Type B pancreatic cell (in vitro differentiated cells): ENCODE measurements around the gene CREB5. TPM values are rescaled to one million over a fixed set of nuclear protein-coding genes. Genes with fewer than 3 reads are reported as not detected.

Experiments used
- DNase-seq: peaks from one replicate; pipeline ENCODE4 v3.0.0; 2021; ENCODE audit warnings: mixed read lengths; ENCODE audit not compliant: unreplicated experiment; ENCODE audit errors: extremely low spot score
- H3K27ac Mint-ChIP-seq: 2 replicates; pipeline ENCODE4 v1.8.0; 2021; ENCODE audit warnings: mild to moderate bottlenecking, mixed read lengths
- H3K27me3 Mint-ChIP-seq: 2 replicates; pipeline ENCODE4 v1.8.0; 2021; ENCODE audit warnings: mixed read lengths
- H3K36me3 Mint-ChIP-seq: 2 replicates; pipeline ENCODE4 v1.8.0; 2021; ENCODE audit warnings: mixed read lengths
- H3K4me1 Mint-ChIP-seq: one replicate; pipeline ENCODE4 v1.8.0; 2021; ENCODE audit warnings: mixed read lengths; ENCODE audit not compliant: unreplicated experiment
- H3K4me3 Mint-ChIP-seq: 2 replicates; pipeline ENCODE4 v1.8.0; 2021; ENCODE audit warnings: mild to moderate bottlenecking, mixed read lengths
- H3K9me3 Mint-ChIP-seq: 2 replicates; pipeline ENCODE4 v1.8.0; 2021; ENCODE audit warnings: mixed read lengths
- total RNA-seq: library from RNA; stranded (reverse); gene quantifications from 2 replicates; pipeline ENCODE4 v1.2.1, GENCODE V29; 2021; ENCODE audit warnings: low replicate concordance
- TF ChIP-seq, protein P1 (sequence below): fragments of 200-600 bp; sonication (generic); conservative IDR thresholded peaks from 2 replicates; pipeline ENCODE4 v1.5.0; 2021; ENCODE audit warnings: antibody characterized with exemption, mild to moderate bottlenecking

The CREB5 gene
- total RNA-seq, 1 donor from 2014 or later = 31.0 TPM

GRCh38 chr7:28661826-28662595, 249.7 kb downstream of the CREB5 start:
- no peak overlapping the region for H3K27ac Mint-ChIP-seq
- TF ChIP-seq, protein P1, sequence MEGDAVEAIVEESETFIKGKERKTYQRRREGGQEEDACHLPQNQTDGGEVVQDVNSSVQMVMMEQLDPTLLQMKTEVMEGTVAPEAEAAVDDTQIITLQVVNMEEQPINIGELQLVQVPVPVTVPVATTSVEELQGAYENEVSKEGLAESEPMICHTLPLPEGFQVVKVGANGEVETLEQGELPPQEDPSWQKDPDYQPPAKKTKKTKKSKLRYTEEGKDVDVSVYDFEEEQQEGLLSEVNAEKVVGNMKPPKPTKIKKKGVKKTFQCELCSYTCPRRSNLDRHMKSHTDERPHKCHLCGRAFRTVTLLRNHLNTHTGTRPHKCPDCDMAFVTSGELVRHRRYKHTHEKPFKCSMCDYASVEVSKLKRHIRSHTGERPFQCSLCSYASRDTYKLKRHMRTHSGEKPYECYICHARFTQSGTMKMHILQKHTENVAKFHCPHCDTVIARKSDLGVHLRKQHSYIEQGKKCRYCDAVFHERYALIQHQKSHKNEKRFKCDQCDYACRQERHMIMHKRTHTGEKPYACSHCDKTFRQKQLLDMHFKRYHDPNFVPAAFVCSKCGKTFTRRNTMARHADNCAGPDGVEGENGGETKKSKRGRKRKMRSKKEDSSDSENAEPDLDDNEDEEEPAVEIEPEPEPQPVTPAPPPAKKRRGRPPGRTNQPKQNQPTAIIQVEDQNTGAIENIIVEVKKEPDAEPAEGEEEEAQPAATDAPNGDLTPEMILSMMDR = no peak
- peaks cover 6% of the 10 kb centered on the region for H3K27me3 Mint-ChIP-seq
- H3K4me3 Mint-ChIP-seq = no peak overlapping the region
- DNase-seq = no peak
- H3K36me3 Mint-ChIP-seq = no peaks in the 10 kb centered on the region
- H3K4me1 Mint-ChIP-seq = peaks cover 5% of the 10 kb centered on the region
- H3K9me3 Mint-ChIP-seq = peaks cover 11% of the 10 kb centered on the region

GRCh38 chr7:28666154-28666553, 253.8 kb downstream of the CREB5 start:
- TF ChIP-seq, protein P1 = no peak
- Mint-ChIP-seq H3K27ac (no peak overlapping the region), H3K27me3 (peaks cover 6% of the 10 kb centered on the region), H3K36me3 (no peaks in the 10 kb centered on the region), H3K4me1 (peaks cover 4% of the 10 kb centered on the region), H3K4me3 (no peak overlapping the region), H3K9me3 (peaks cover 11% of the 10 kb centered on the region)
- no peak for DNase-seq

DNA sequence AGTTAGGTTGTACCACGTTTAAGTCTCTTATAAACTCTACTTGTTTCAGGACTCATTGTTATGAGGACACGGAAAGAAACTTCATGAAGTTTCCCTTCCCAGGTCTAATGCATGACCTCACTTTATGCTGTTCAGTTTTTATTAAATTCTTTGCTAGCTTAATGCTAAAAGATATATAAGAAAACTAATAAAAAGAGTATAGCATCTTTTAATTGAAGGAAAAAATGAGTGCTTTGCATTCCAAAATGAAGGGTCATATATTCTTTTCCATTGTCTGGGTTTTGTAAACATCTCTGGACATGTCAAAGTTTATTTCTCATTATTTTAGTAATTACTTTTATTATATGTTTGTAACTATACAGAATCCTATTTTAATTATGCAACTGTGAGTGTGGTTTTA, 255.8 kb downstream of the CREB5 start:
- Mint-ChIP-seq H3K9me3 (peaks cover 4% of the 10 kb centered on the region), H3K36me3 (no peaks in the 10 kb centered on the region), H3K4me1 (peaks cover 12% of the 10 kb centered on the region), H3K27ac (no peak overlapping the region), H3K27me3 (peaks cover 6% of the 10 kb centered on the region), H3K4me3 (no peak overlapping the region)
- DNase-seq = no peak
- TF ChIP-seq, protein P1 = no peak

DNA sequence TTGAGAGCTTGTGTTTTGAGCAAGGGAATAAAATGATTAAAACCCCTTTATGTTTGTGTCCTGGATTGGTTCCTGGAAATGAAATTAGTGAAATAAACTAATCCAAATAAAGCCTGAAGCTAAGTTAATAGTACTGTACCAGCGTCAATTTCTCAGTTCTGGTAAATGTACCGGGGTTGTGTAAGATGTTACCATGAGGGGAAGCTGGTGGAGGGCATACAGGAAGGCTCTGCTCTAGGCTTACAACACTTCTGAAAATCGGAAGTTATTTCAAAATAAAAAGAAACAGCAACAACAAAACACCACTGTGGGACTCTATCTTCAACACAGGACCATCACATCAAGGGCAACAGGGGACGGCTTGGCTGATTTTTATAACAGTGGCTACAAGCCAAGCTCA, 257.0 kb downstream of the CREB5 start:
- Mint-ChIP-seq H3K9me3 (no peaks in the 10 kb centered on the region), H3K27me3 (peaks cover 2% of the 10 kb centered on the region), H3K36me3 (no peaks in the 10 kb centered on the region), H3K4me1 (peaks cover 12% of the 10 kb centered on the region), H3K27ac (peak overlapping the region; percentile 33), H3K4me3 (no peak overlapping the region)
- TF ChIP-seq, protein P1 = no peak
- no peak for DNase-seq

DNA sequence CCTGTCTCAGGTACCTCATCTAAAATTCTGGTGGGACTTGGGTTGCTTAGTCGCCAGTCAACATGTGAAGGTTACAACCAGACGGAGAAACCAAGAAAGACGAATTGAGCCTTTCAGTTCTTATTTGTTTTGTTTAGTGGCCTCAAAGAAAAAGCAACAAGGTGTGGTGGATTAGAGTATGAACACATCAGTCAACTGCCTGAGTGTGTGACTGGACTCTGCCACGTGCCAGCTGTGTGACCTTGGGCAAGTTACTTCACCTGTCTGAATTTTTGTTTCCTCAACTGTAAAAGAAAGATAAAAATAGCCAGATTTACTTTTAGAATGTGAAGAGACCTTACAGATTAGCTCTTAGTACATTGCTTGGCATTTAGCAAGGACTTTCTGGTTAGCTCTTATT, 259.2 kb downstream of the CREB5 start:
- H3K27me3 Mint-ChIP-seq = peaks cover 5% of the 10 kb centered on the region
- peaks cover 32% of the 10 kb centered on the region for H3K4me1 Mint-ChIP-seq
- peaks cover 5% of the 10 kb centered on the region for H3K9me3 Mint-ChIP-seq
- TF ChIP-seq, protein P1 = no peak
- no peak overlapping the region for H3K4me3 Mint-ChIP-seq
- DNase-seq = no peak
- H3K36me3 Mint-ChIP-seq = peaks cover 4% of the 10 kb centered on the region
- peak overlapping the region; percentile 56 for H3K27ac Mint-ChIP-seq
